Measurements from ENCODE around the gene RGS5.

Gene RGS5

GRCh38 chr1:163095213-163095612 lies 107.5 kb downstream of the RGS5 start:
- no peak for DNase-seq (ENCODE audit: low read depth)
- H3K4me3 ChIP-seq (ENCODE audit: low read depth, low read length), result no peak overlapping the region

GRCh38 chr1:163094589-163094988 lies 108.1 kb downstream of the RGS5 start:
- DNase-seq (ENCODE audit: low read depth), result no peak
- no peak overlapping the region for H3K4me3 ChIP-seq (ENCODE audit: low read depth, low read length)

- no peak for DNase-seq (ENCODE audit: low read depth)
- no peak overlapping the region for H3K4me3 ChIP-seq (ENCODE audit: low read depth, low read length)
Measured at GRCh38 chr1:163094182-163094581, 108.5 kb downstream of the RGS5 start.

- no peak for DNase-seq (ENCODE audit: low read depth)
- no peak overlapping the region for H3K4me3 ChIP-seq (ENCODE audit: low read depth, low read length)
Measured at GRCh38 chr1:163093579-163093978, 109.1 kb downstream of the RGS5 start.

- no peak overlapping the region for H3K4me3 ChIP-seq (ENCODE audit: low read depth, low read length)
- DNase-seq (ENCODE audit: low read depth), result no peak
Measured at GRCh38 chr1:163093169-163093568, 109.5 kb downstream of the RGS5 start.
